ENCODE measurements around the gene CAMKMT. TPM values are rescaled to one million over a fixed set of nuclear protein-coding genes. Genes with fewer than 3 reads are reported as not detected.

Gene CAMKMT
- polyA plus RNA-seq, 1 donor: 4.8 TPM

- no peak for DNase-seq (ENCODE audit: low read depth)
Measured at GRCh38 chr2:44596537-44597320, 235.0 kb downstream of the CAMKMT start.

- no peak for DNase-seq (ENCODE audit: low read depth)
Measured at GRCh38 chr2:44598330-44599119, 236.8 kb downstream of the CAMKMT start.

GRCh38 chr2:44599130-44599529 lies 237.4 kb downstream of the CAMKMT start:
- DNase-seq (ENCODE audit: low read depth): no peak

GRCh38 chr2:44602446-44602845 lies 240.7 kb downstream of the CAMKMT start:
- no peak for DNase-seq (ENCODE audit: low read depth)

GRCh38 chr2:44605511-44605910 lies 243.8 kb downstream of the CAMKMT start:
- DNase-seq (ENCODE audit: low read depth): no peak

- no peak for DNase-seq (ENCODE audit: low read depth)
Measured at GRCh38 chr2:44612276-44612675, 250.5 kb downstream of the CAMKMT start.

GRCh38 chr2:44614940-44615339 lies 253.2 kb downstream of the CAMKMT start:
- DNase-seq (ENCODE audit: low read depth): no peak

- DNase-seq (ENCODE audit: low read depth): no peak
Measured at GRCh38 chr2:44615950-44616518, 254.3 kb downstream of the CAMKMT start.

GRCh38 chr2:44616667-44617155 lies 255.0 kb downstream of the CAMKMT start:
- no peak for DNase-seq (ENCODE audit: low read depth)

GRCh38 chr2:44618251-44619023 lies 256.7 kb downstream of the CAMKMT start:
- no peak for DNase-seq (ENCODE audit: low read depth)

- DNase-seq (ENCODE audit: low read depth): no peak
Measured at GRCh38 chr2:44620189-44620990, 258.6 kb downstream of the CAMKMT start.

GRCh38 chr2:44623622-44624351 lies 262.0 kb downstream of the CAMKMT start:
- DNase-seq (ENCODE audit: low read depth): no peak

- no peak for DNase-seq (ENCODE audit: low read depth)
Measured at GRCh38 chr2:44628297-44628696, 266.6 kb downstream of the CAMKMT start.

- no peak for DNase-seq (ENCODE audit: low read depth)
Measured at GRCh38 chr2:44632931-44633689, 271.4 kb downstream of the CAMKMT start.

- DNase-seq (ENCODE audit: low read depth): no peak
Measured at GRCh38 chr2:44635725-44636124, 274.0 kb downstream of the CAMKMT start.

GRCh38 chr2:44638649-44639048 lies 276.9 kb downstream of the CAMKMT start:
- no peak for DNase-seq (ENCODE audit: low read depth)

- DNase-seq (ENCODE audit: low read depth): no peak
Measured at GRCh38 chr2:44639399-44639798, 277.7 kb downstream of the CAMKMT start.

- no peak for DNase-seq (ENCODE audit: low read depth)
Measured at GRCh38 chr2:44642123-44642857, 280.5 kb downstream of the CAMKMT start.

- no peak for DNase-seq (ENCODE audit: low read depth)
Measured at GRCh38 chr2:44645937-44646336, 284.2 kb downstream of the CAMKMT start.

All from forelimb muscle (tissue), 1 donor.